Mesenchymal stem cell (in vitro differentiated cells and primary cell): ENCODE results near the gene RPL37A.

ENCODE experiments used
- DNase-seq: peaks from one replicate; pipeline ENCODE4 v3.0.0-alpha.2; 2013
- H2AFZ ChIP-seq: one replicate; pipeline ENCODE4 v1.6.1; 2013; ENCODE audit warnings: low read depth, mild to moderate bottlenecking, control low read depth, inconsistent platforms, low read length, moderate library complexity
- H2AK5ac ChIP-seq: 2 replicates; pipeline ENCODE4 v1.6.1; 2013; ENCODE audit warnings: low read length, moderate library complexity, mild to moderate bottlenecking, inconsistent platforms; ENCODE audit not compliant: severe bottlenecking
- H2BK120ac ChIP-seq: one replicate; pipeline ENCODE4 v1.6.1; 2013; ENCODE audit warnings: low read depth, mild to moderate bottlenecking, inconsistent platforms, low read length, moderate library complexity
- H2BK12ac ChIP-seq, 2 experiments: one replicate each; pipeline ENCODE4 v1.6.1; 2013; ENCODE audit warnings: inconsistent platforms in 2 of 2, low read length in 2 of 2, mild to moderate bottlenecking in 2 of 2, moderate library complexity in 2 of 2, control low read depth in 1 of 2
- H2BK15ac ChIP-seq: one replicate; pipeline ENCODE4 v1.6.1; 2013; ENCODE audit warnings: mild to moderate bottlenecking, low read depth, inconsistent platforms; ENCODE audit not compliant: poor library complexity, severe bottlenecking
- H2BK5ac ChIP-seq: 2 replicates; pipeline ENCODE4 v1.6.1; 2013; ENCODE audit warnings: low read depth, mild to moderate bottlenecking, low read length, control low read depth, inconsistent platforms; ENCODE audit not compliant: poor library complexity, severe bottlenecking
- H3K14ac ChIP-seq, 2 experiments: one replicate each; pipeline ENCODE4 v1.6.1; 2013; ENCODE audit warnings: inconsistent platforms in 2 of 2, low read length in 2 of 2, control low read depth in 1 of 2, mild to moderate bottlenecking in 1 of 2, moderate library complexity in 1 of 2
- H3K18ac ChIP-seq, 2 experiments: one replicate each; pipeline ENCODE4 v1.6.1; 2013; ENCODE audit warnings: inconsistent platforms in 2 of 2, low read length in 2 of 2, control low read depth in 1 of 2, low read depth in 1 of 2, mild to moderate bottlenecking in 1 of 2
- H3K23ac ChIP-seq, 2 experiments: one replicate each; pipeline ENCODE4 v1.6.1; 2013; ENCODE audit warnings: inconsistent platforms in 2 of 2, low read length in 2 of 2, mild to moderate bottlenecking in 2 of 2, moderate library complexity in 2 of 2, control low read depth in 1 of 2
- H3K27ac ChIP-seq: 2 replicates; pipeline ENCODE4 v1.5.1; 2013; ENCODE audit warnings: mild to moderate bottlenecking, moderate library complexity, low read length, control low read depth, inconsistent platforms; ENCODE audit not compliant: poor library complexity, severe bottlenecking
- H3K27me3 ChIP-seq, 2 experiments: 2 replicates each; pipeline versions ENCODE4 v1.6.1 to v1.7.0; 2013; ENCODE audit warnings: low read length in 2 of 2, mild to moderate bottlenecking in 2 of 2, moderate library complexity in 2 of 2, control low read depth in 1 of 2, inconsistent platforms in 1 of 2; ENCODE audit not compliant: control insufficient read depth in 1 of 2, insufficient read depth in 1 of 2
- H3K36me3 ChIP-seq, 2 experiments: 2 replicates each; pipeline versions ENCODE4 v1.6.1 to v1.7.0; 2013; ENCODE audit warnings: low read length in 2 of 2, control low read depth in 1 of 2, inconsistent platforms in 1 of 2, low read depth in 1 of 2, mild to moderate bottlenecking in 1 of 2; ENCODE audit not compliant: insufficient read depth in 2 of 2, control insufficient read depth in 1 of 2
- H3K4ac ChIP-seq, 2 experiments: one replicate each; pipeline ENCODE4 v1.6.1; 2013; ENCODE audit warnings: inconsistent platforms in 2 of 2, low read length in 2 of 2, mild to moderate bottlenecking in 2 of 2, moderate library complexity in 2 of 2, control low read depth in 1 of 2, low read depth in 1 of 2
- H3K4me1 ChIP-seq: 2 replicates; pipeline ENCODE4 v1.6.1; 2013; ENCODE audit warnings: low read depth, low read length, control low read depth; ENCODE audit not compliant: control insufficient read depth, insufficient read depth
- H3K4me2 ChIP-seq: 2 replicates; pipeline ENCODE4 v1.6.1; 2013; ENCODE audit warnings: low read length, mild to moderate bottlenecking, inconsistent platforms; ENCODE audit not compliant: poor library complexity, severe bottlenecking
- H3K4me3 ChIP-seq, 2 experiments: 2 replicates each; pipeline versions ENCODE4 v1.5.1 to v1.7.0; 2013; ENCODE audit warnings: low read length in 2 of 2, mild to moderate bottlenecking in 2 of 2, control low read depth in 1 of 2, low read depth in 1 of 2; ENCODE audit not compliant: insufficient read depth in 1 of 2
- H3K79me1 ChIP-seq: replicated peaks from 2 replicates; pipeline ENCODE4 v1.6.1; 2013; ENCODE audit warnings: mild to moderate bottlenecking, control low read depth, low read length, inconsistent platforms; ENCODE audit not compliant: poor library complexity, severe bottlenecking
- H3K9ac ChIP-seq: 2 replicates; pipeline ENCODE4 v1.7.0; 2013; ENCODE audit warnings: mild to moderate bottlenecking, low read length, moderate library complexity
- H3K9me3 ChIP-seq: 2 replicates; pipeline ENCODE4 v1.7.0; 2013; ENCODE audit warnings: mild to moderate bottlenecking, low read length; ENCODE audit not compliant: control insufficient read depth
- H4K8ac ChIP-seq: one replicate; pipeline ENCODE4 v1.6.1; 2013; ENCODE audit warnings: inconsistent platforms, mild to moderate bottlenecking, low read length, moderate library complexity
- H4K91ac ChIP-seq: one replicate; pipeline ENCODE4 v1.6.1; 2013; ENCODE audit warnings: mild to moderate bottlenecking, low read length, inconsistent platforms
- WGBS: methylation state at CpG from one replicate; pipeline ENCODE4 v1.1.7; 2013; ENCODE audit warnings: mixed read lengths; 5-methylcytosine and 5-hydroxymethylcytosine counted together

RPL37A gene

GRCh38 chr2:216507220-216508160 is 8.8 kb downstream of the RPL37A start:
- Histone ChIP-seq H3K18ac (peak overlapping the region in 1 of 2 experiments; percentile 66), H3K79me1 (peaks cover 10% of the 10 kb centered on the region), H3K4me2 (no peak overlapping the region), H2BK12ac (no peak overlapping the region), H3K36me3 (peaks cover 29 to 50% of the 10 kb centered on the region in 2 experiments), H2AFZ (no peak overlapping the region), H4K91ac (no peak overlapping the region), H3K4me3 (no peak overlapping the region), H4K8ac (no peak overlapping the region), H3K9me3 (no peaks in the 10 kb centered on the region), H3K27me3 (no peaks in the 10 kb centered on the region), H3K4me1 (peaks cover 3% of the 10 kb centered on the region), H3K23ac (no peak overlapping the region), H3K4ac (no peak overlapping the region), H2BK120ac (no peak overlapping the region), H3K14ac (no peak overlapping the region), H3K9ac (no peak overlapping the region), H2BK15ac (no peak overlapping the region), H3K27ac (no peak overlapping the region), H2AK5ac (no peak overlapping the region), H2BK5ac (no peak overlapping the region)
- DNase-seq, result no peak
- 83% methylated on average over 1 of the region's 5 CpGs for WGBS

- Histone ChIP-seq H3K4me2 (no peak overlapping the region), H2AK5ac (no peak overlapping the region), H3K4ac (no peak overlapping the region), H3K14ac (no peak overlapping the region), H2BK12ac (no peak overlapping the region), H3K27me3 (no peaks in the 10 kb centered on the region), H3K27ac (no peak overlapping the region), H3K18ac (no peak overlapping the region), H4K8ac (no peak overlapping the region), H3K79me1 (peaks cover 8% of the 10 kb centered on the region), H4K91ac (no peak overlapping the region), H3K4me3 (no peak overlapping the region), H2BK15ac (no peak overlapping the region), H2BK120ac (no peak overlapping the region), H3K9me3 (no peaks in the 10 kb centered on the region), H3K4me1 (peaks cover 2% of the 10 kb centered on the region), H3K23ac (peak overlapping the region in 1 of 2 experiments; percentile 60), H2AFZ (no peak overlapping the region), H3K36me3 (peaks cover 26 to 47% of the 10 kb centered on the region in 2 experiments), H3K9ac (no peak overlapping the region), H2BK5ac (no peak overlapping the region)
- no peak for DNase-seq
- WGBS, result no CpG with 5 or more reads among the region's 1 CpG
Observed at GRCh38 chr2:216508229-216508628, 9.6 kb downstream of the RPL37A start.

DNA sequence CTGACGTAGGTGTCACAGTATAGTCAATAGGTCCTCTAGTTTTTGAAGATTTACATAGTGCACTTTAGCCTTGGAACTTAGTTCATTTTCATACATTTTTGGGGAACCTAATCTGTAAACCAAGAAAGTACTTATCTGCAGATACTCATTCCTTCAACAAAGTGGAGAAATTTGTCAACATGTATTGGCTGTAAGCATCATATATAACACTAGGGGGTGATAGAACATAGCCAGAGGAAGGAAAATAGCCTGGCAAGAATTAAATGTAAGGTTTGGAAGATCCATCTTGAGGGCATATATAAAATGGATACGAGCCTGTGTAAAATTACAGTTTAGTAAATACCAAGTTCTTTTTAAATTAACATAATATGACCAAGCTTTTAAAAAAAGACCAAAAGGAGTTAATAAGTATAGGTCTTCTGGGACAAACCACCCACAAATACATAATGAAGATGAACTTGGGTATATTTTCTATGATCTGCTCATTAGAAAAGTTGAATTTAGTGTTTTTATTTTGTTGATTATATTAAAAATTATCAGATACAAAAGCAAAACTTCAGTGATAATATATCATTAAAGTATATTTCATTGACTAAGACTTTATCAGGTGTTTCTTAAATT is 18.2 kb downstream of the RPL37A start:
- H4K91ac ChIP-seq, result no peak overlapping the region
- H3K27me3 ChIP-seq, result no peaks in the 10 kb centered on the region
- H3K4me3 ChIP-seq, result no peak overlapping the region
- no peak overlapping the region for H2BK15ac ChIP-seq
- H4K8ac ChIP-seq, result no peak overlapping the region
- H2AK5ac ChIP-seq, result no peak overlapping the region
- H2BK5ac ChIP-seq, result no peak overlapping the region
- H3K36me3 ChIP-seq, result peaks cover 0 to 15% of the 10 kb centered on the region in 2 experiments
- no peak overlapping the region for H3K9ac ChIP-seq
- no peak overlapping the region for H2BK12ac ChIP-seq
- H3K23ac ChIP-seq, result no peak overlapping the region
- no peaks in the 10 kb centered on the region for H3K79me1 ChIP-seq
- peaks cover 6% of the 10 kb centered on the region for H3K4me1 ChIP-seq
- no peak overlapping the region for H3K14ac ChIP-seq
- no peak overlapping the region for H3K27ac ChIP-seq
- H2AFZ ChIP-seq, result no peak overlapping the region
- no peak overlapping the region for H2BK120ac ChIP-seq
- WGBS, result no CpG with 5 or more reads among the region's 2 CpGs
- no peak overlapping the region for H3K18ac ChIP-seq
- no peak overlapping the region for H3K4ac ChIP-seq
- DNase-seq, result peak; percentile 59
- no peak overlapping the region for H3K4me2 ChIP-seq
- no peaks in the 10 kb centered on the region for H3K9me3 ChIP-seq

- Histone ChIP-seq H3K79me1 (no peaks in the 10 kb centered on the region), H3K9me3 (no peaks in the 10 kb centered on the region), H3K4me1 (peaks cover 6% of the 10 kb centered on the region), H3K14ac (no peak overlapping the region), H4K91ac (no peak overlapping the region), H3K4ac (no peak overlapping the region), H2AK5ac (no peak overlapping the region), H3K4me3 (no peak overlapping the region), H3K36me3 (peaks cover 0 to 14% of the 10 kb centered on the region in 2 experiments), H2BK15ac (no peak overlapping the region), H3K23ac (no peak overlapping the region), H3K9ac (no peak overlapping the region), H3K27ac (no peak overlapping the region), H3K4me2 (no peak overlapping the region), H4K8ac (no peak overlapping the region), H2BK12ac (no peak overlapping the region), H2BK120ac (no peak overlapping the region), H3K18ac (no peak overlapping the region), H3K27me3 (no peaks in the 10 kb centered on the region), H2AFZ (no peak overlapping the region), H2BK5ac (no peak overlapping the region)
- no peak for DNase-seq
- 86% methylated on average over 4 of the region's 4 CpGs for WGBS
Observed at GRCh38 chr2:216517447-216518225, 19.0 kb downstream of the RPL37A start.
